ENCODE results near the gene RILPL1. TPM values are rescaled to one million over a fixed set of nuclear protein-coding genes. Genes with fewer than 3 reads are reported as not detected.

The RILPL1 gene
- total RNA-seq, 4 donors from 2014 or later, result 8.5 to 21.9 (median 11.2) TPM

DNA sequence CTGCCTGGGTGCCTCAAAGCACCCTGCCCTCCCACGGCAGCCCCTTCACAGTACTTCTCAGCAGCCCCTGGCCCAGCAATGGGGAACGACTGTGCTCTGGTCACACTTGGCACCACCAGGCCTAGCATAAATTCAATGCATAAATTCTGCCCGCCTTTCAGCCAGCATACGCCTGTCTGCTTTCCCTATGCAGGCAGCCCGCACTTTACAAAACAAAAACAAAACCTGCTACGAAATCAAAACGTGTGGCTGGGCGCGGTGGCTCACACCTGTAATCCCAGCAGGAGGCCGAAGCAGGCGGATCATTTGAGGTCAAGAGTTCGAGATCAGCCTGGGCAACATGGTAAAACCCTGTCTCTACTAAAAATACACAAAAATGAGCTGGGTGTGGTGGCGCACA, 42.0 kb downstream of the RILPL1 start:
- DNase-seq (ENCODE audit: low spot score) (no peak), ATAC-seq (ENCODE audit: low FRiP score) (no peak)
- TF ChIP-seq, protein P1, sequence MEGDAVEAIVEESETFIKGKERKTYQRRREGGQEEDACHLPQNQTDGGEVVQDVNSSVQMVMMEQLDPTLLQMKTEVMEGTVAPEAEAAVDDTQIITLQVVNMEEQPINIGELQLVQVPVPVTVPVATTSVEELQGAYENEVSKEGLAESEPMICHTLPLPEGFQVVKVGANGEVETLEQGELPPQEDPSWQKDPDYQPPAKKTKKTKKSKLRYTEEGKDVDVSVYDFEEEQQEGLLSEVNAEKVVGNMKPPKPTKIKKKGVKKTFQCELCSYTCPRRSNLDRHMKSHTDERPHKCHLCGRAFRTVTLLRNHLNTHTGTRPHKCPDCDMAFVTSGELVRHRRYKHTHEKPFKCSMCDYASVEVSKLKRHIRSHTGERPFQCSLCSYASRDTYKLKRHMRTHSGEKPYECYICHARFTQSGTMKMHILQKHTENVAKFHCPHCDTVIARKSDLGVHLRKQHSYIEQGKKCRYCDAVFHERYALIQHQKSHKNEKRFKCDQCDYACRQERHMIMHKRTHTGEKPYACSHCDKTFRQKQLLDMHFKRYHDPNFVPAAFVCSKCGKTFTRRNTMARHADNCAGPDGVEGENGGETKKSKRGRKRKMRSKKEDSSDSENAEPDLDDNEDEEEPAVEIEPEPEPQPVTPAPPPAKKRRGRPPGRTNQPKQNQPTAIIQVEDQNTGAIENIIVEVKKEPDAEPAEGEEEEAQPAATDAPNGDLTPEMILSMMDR (IDR thresholded peaks at IDR 0.05), result no peak

GRCh38 chr12:123491056-123491455, 42.5 kb downstream of the RILPL1 start:
- DNase-seq (ENCODE audit: low spot score) (no peak), ATAC-seq (ENCODE audit: low FRiP score) (no peak)
- TF ChIP-seq, protein P1 (IDR thresholded peaks at IDR 0.05), result no peak

GRCh38 chr12:123490089-123490488, 43.4 kb downstream of the RILPL1 start:
- ATAC-seq (ENCODE audit: low FRiP score) (no peak), DNase-seq (ENCODE audit: low spot score) (no peak)
- TF ChIP-seq, protein P1 (IDR thresholded peaks at IDR 0.05), result no peak

DNA sequence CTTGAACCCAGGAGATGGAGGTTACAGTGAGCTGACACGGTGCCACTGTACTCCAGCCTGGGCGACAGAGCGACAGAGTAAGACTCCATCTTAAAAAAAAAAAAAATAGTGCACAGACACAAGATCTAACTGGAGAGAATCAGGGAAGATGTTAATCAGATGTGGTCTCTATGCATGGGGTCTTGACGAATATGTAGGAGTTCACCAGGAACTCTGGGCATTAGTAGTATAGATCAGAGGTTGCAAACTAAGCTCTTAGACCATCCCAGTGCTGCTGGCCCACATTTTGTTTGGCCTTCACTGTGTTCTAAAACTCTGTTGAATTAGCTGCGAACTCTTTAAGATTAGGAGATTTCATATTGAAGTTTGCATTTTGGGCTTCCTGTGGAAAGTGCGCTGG, 43.9 kb downstream of the RILPL1 start:
- TF ChIP-seq, protein P1 (IDR thresholded peaks at IDR 0.05), result no peak
- DNase-seq (ENCODE audit: low spot score) (no peak), ATAC-seq (ENCODE audit: low FRiP score) (no peak)

DNA sequence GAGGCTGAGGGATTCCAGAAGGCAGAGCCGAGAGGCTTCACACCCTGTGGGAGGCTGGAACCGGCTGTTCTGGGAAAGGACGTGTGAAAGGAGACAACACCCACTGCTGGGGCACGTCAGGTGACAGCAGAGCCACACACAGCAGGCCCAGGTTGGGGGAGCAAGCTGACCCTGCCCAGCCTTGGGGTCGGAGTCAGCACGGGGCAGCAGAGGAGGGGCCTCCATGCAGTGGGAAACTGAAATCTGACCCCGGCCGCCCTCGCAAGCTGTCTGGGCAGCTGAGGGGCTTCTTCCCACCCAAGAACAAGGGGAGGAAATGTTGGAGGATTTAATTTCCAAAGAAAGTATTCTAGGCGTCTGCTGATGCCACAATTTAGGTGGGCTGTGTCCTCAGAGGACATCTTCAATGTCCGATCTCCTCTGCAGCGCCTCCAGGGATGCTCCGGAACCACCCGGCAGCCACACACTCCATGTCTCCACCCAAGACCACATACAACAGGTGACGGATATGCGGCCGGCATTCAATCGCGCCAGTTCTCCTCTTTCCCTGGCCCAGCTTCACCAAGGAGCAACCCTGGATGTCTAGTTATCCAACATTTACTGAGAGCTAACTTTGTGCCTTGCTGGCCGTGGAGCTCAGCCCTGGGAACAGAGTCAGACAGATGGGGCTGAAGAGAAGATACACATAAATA, 44.8 kb downstream of the RILPL1 start:
- no peak for ATAC-seq (ENCODE audit: low FRiP score)

GRCh38 chr12:123487428-123487827, 46.1 kb downstream of the RILPL1 start:
- DNase-seq (ENCODE audit: low spot score) (no peak), ATAC-seq (ENCODE audit: low FRiP score) (no peak)
- TF ChIP-seq, protein P1 (IDR thresholded peaks at IDR 0.05), result no peak

More for the DNA sequence above, 44.8 kb downstream of the RILPL1 start:
- TF ChIP-seq, protein P1 (IDR thresholded peaks at IDR 0.05), result no peak
- no peak for DNase-seq (ENCODE audit: low spot score)

DNA sequence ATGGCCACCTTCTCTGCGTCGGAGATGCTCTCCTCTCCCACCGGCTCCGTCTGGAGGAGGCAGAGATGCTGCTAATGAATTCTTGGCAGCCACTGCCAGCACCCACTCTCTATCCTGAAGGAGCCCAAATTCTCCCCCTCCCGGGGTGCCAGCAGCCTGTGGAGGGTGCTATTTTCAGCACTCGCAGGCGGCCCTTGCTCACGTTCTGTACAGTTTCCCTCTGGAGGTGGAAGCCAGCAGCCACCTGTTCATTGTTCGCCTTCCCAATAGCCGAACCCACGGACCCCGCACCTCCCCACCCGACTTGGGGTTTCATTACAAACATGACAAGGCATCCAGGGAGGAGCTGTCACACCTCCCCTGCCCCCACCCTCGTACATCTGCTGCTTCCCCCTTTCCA, 47.8 kb downstream of the RILPL1 start:
- DNase-seq (ENCODE audit: low spot score), result no peak
- no peak for ATAC-seq (ENCODE audit: low FRiP score)
- TF ChIP-seq, protein P1 (IDR thresholded peaks at IDR 0.05), result no peak

All from omental fat pad (tissue), 4 donors.